ENCODE data around the gene SNX7. TPM values are rescaled to one million over a fixed set of nuclear protein-coding genes. Genes with fewer than 3 reads are reported as not detected.

The SNX7 gene, protein sequence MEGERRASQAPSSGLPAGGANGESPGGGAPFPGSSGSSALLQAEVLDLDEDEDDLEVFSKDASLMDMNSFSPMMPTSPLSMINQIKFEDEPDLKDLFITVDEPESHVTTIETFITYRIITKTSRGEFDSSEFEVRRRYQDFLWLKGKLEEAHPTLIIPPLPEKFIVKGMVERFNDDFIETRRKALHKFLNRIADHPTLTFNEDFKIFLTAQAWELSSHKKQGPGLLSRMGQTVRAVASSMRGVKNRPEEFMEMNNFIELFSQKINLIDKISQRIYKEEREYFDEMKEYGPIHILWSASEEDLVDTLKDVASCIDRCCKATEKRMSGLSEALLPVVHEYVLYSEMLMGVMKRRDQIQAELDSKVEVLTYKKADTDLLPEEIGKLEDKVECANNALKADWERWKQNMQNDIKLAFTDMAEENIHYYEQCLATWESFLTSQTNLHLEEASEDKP
- total RNA-seq (2014; rRNA removed; shearing (Covaris generic)), result 27.1 and 30.0 TPM in 2 replicates

DNA sequence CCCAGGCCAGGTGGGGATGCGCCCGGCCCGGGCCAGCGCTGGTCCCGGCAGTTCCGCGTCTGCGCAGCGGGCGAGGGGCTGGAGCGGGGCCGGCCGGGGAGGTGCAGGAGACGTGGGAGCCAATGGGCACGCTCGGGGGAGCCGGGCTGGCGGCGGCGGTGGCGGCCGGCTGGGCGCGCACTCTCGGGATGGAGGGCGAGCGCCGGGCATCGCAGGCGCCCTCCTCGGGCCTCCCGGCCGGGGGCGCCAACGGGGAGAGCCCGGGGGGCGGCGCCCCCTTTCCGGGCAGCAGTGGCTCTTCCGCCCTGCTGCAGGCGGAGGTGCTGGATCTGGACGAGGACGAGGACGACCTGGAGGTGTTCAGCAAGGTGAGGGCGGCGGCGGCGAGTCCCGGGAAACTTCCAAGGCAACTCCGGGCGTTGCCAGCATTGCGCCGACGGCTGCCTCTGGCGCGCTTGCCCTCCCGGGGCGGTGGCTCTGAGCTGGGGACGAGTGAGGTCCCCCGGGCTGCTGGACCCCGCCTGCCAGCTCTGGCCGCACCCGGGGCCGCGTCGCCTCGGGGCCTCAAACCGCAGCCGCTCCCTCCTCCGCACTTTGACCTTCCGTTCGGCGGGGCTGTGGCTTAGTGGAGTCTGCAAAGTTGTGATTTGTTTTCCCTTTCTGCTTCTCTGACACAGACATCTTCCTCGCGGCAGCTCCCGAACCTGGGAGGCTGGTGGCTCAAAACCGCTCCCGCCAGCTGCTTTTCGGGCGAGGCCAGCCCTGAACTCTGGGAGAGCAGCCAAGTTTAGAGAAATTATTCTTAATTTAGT lies at the start of gene SNX7:
SNX7 (plus strand) TSS at position 178 of the 812 bp plus-strand sequence; CDS start at position 189, 11 bp downstream.
- Histone ChIP-seq H3K36me3 (replicated peaks; ENCODE audit: control insufficient read depth, insufficient read depth, low read length) (no peaks in the 10 kb centered on the region), H3K27me3 (ENCODE audit: control insufficient read depth, insufficient read depth, low read length) (no peaks in the 10 kb centered on the region; the same call in 1 of the 2 replicates), H3K4me3 (ENCODE audit: insufficient read depth, low read depth, low read length) (peak within 1 kb of the TSS; percentile 85)
- DNase-seq, result peak; percentile 94

DNA sequence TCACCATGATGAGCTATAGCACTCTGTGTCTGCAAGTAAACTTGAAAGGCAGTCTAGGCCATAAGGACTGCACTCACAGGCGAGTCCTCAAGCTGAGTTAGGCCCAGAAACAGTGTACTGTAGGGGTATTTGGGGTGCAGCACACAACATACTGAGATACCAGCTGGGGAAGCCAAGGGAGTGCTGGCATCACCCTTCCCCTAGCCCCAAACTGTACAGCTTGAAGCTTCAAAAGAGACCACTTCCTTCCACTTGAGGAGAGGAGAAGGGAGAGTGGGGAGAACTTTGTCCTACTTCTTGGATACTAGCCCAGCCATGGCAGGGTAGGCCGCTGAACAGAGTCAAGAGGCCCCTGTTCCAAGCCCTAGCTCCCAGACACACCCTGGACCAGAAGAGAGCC lies 24.2 kb upstream of the SNX7 start:
- Histone ChIP-seq H3K36me3 (replicated peaks; ENCODE audit: control insufficient read depth, insufficient read depth, low read length) (no peaks in the 10 kb centered on the region), H3K27me3 (ENCODE audit: control insufficient read depth, insufficient read depth, low read length) (no peaks in the 10 kb centered on the region), H3K4me3 (ENCODE audit: insufficient read depth, low read depth, low read length) (no peak overlapping the region)
- no peak for DNase-seq

DNA sequence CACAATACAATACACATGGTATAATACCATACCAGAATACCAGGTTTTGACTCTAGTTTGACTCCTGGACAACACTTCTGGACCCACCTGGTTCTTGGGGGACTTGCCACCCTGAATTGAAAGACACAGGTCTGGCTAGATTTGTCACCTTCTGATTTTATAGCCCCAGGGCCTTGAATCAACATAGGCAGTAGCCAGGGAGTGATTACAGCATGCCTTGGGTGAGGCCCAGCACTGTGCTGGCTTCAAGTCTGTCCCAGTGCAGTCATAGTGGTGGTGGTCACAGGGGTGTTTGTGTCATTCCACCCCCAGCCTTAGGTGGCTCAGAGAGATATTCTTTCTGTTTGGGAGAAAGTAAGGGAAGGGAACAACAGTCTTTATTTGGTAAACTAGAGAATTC lies 23.3 kb upstream of the SNX7 start:
- DNase-seq, result no peak
- Histone ChIP-seq H3K27me3 (ENCODE audit: control insufficient read depth, insufficient read depth, low read length) (no peaks in the 10 kb centered on the region), H3K4me3 (ENCODE audit: insufficient read depth, low read depth, low read length) (no peak overlapping the region), H3K36me3 (replicated peaks; ENCODE audit: control insufficient read depth, insufficient read depth, low read length) (no peaks in the 10 kb centered on the region)

DNA sequence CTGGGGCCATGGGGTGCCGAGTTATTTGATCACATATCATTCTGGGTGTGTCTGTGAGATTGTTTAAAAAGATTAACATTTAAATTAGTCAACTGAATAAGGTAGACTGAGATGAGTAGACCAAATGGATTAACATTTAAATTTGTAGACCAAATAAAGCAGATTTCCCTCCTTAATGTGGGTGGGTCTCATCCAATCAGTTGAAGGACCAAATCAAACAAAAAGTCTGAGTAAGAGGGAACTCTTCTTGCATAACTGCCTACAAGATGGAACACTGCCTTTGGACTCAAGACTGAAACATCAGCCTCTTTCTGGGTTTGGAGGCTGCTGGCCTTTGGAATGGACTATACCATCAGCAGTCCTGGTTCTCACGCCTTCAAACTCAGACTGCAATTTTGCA lies 17.0 kb upstream of the SNX7 start:
- Histone ChIP-seq H3K36me3 (replicated peaks; ENCODE audit: control insufficient read depth, insufficient read depth, low read length) (no peaks in the 10 kb centered on the region), H3K27me3 (ENCODE audit: control insufficient read depth, insufficient read depth, low read length) (no peaks in the 10 kb centered on the region), H3K4me3 (ENCODE audit: insufficient read depth, low read depth, low read length) (no peak overlapping the region)
- DNase-seq, result no peak

DNA sequence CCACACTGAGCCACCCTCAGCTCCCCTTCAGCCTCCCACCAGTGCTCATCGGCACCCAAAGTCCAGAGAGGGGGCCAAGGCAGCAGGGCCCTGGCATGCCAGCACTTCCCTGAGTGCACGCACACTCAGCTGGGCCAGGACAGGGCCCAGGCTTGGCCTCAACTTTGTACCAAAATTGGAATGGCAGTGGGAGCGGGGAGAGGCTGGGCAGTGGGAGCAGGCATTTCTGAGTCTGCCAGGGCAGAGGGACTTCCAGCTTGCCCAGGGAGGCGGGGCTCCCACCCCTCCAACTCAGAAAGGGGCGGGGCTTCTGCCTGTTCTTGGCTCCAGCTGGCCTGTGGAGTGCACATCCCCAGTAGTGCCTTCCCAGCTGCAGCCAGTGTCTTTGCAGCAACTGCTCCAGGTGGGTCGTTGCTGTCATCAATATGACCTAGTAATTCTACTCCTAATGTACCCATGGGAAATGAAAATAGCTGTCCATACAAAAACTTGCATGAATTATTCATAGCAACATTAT lies 10.3 kb upstream of the SNX7 start:
- H3K4me3 ChIP-seq (ENCODE audit: insufficient read depth, low read depth, low read length), result no peak overlapping the region
- no peaks in the 10 kb centered on the region for H3K36me3 ChIP-seq (replicated peaks; ENCODE audit: control insufficient read depth, insufficient read depth, low read length)
- peak; percentile 54 for DNase-seq
- H3K27me3 ChIP-seq (ENCODE audit: control insufficient read depth, insufficient read depth, low read length), result no peaks in the 10 kb centered on the region

DNA sequence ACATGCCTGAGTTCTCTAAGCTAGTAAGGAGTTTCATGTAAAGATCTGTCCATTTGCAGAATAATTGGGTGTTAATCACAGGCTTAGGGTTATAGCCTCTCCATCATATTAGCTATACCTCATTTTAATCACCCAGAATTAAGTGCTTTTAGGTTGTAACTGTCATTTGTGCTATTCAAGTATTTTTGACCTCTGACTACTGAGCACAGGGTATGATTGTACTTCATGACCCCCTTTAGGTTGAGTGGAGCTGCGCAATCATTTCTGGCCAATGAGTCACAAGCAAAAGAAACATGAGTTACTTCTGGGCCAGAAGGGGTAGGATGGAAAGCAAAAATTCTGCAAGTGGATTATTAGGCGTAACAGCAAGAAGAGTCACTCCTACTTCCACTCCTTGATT lies 8.4 kb upstream of the SNX7 start:
- no peak for DNase-seq
- Histone ChIP-seq H3K36me3 (replicated peaks; ENCODE audit: control insufficient read depth, insufficient read depth, low read length) (no peaks in the 10 kb centered on the region), H3K4me3 (ENCODE audit: insufficient read depth, low read depth, low read length) (no peak overlapping the region)

DNA sequence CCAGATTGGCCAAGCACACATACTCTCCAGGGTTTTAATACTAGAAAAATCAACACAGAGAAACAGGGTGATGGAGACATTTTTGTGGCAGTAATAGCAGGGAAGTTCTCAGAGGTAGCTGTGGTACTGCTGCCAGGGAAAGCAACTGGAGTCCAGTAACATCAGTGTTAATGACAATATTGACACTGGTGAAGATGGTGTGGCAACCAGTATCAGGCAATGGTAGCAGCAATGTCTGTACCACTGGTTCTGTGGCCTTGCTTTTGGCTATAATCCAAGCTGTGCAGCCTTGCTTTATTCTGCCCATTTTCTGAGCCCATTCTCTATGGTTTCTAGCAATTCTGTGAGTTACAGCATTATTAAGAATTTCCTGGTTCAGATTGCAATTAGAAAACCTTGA lies 1.6 kb upstream of the SNX7 start:
- Histone ChIP-seq H3K36me3 (replicated peaks; ENCODE audit: control insufficient read depth, insufficient read depth, low read length) (no peaks in the 10 kb centered on the region), H3K27me3 (ENCODE audit: control insufficient read depth, insufficient read depth, low read length) (no peaks in the 10 kb centered on the region; the same call in 1 of the 2 replicates), H3K4me3 (ENCODE audit: insufficient read depth, low read depth, low read length) (no peak overlapping the region)
- no peak for DNase-seq

More for the DNA sequence above, 8.4 kb upstream of the SNX7 start:
- no peaks in the 10 kb centered on the region for H3K27me3 ChIP-seq (ENCODE audit: control insufficient read depth, insufficient read depth, low read length)

DNA sequence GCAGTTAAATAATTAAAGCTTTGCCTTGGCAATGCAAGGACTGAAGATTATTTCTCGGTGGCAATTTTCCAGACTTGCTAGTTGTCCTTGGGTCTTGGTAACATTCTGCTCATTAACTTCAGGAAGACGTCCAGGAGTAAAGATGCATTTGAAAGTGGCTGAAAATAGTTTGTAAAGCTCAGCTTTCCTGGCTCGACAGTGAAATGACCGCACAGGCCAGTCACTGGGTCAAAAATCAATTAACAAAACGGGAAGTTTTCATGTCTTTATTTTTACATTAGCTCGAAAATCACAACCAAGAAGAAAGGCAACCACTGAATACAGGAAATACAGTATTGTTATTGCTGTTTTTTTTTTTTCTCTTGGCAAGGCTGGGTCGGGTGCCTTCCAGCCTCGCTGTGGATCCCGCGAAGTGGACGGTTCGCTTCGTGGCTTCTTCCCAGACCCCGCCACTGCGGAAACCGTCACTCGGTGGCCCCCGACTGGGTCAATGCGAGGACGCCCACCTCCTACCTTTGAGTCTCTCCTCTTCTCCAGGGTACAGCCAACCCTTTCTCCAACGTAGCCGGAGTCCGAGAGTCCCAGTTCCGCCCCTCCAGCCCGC lies 479 bp upstream of the SNX7 start:
- no peak for DNase-seq
- Histone ChIP-seq H3K27me3 (ENCODE audit: control insufficient read depth, insufficient read depth, low read length) (no peaks in the 10 kb centered on the region; the same call in 1 of the 2 replicates), H3K36me3 (replicated peaks; ENCODE audit: control insufficient read depth, insufficient read depth, low read length) (no peaks in the 10 kb centered on the region), H3K4me3 (ENCODE audit: insufficient read depth, low read depth, low read length) (peak overlapping the region; percentile 85)

DNA sequence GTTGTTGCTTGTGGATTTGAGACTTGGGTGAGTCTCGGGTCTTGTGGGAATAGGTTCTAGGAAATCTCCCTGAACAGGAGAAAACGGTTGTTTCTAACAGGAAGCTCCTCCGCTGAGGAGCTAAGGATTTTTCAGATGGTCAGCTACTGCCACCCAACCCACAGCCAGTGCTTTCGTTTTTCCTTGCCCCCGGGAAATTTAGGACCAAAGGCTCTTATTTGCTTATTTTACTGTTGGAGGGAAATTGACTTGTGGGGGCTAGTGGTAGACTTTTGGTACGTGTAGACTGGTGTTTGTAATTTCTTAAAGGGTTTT lies 792 bp downstream of the SNX7 start:
- Histone ChIP-seq H3K4me3 (ENCODE audit: insufficient read depth, low read depth, low read length) (peak overlapping the region; percentile 85), H3K27me3 (ENCODE audit: control insufficient read depth, insufficient read depth, low read length) (no peaks in the 10 kb centered on the region; the same call in 1 of the 2 replicates), H3K36me3 (replicated peaks; ENCODE audit: control insufficient read depth, insufficient read depth, low read length) (no peaks in the 10 kb centered on the region)
- no peak for DNase-seq

DNA sequence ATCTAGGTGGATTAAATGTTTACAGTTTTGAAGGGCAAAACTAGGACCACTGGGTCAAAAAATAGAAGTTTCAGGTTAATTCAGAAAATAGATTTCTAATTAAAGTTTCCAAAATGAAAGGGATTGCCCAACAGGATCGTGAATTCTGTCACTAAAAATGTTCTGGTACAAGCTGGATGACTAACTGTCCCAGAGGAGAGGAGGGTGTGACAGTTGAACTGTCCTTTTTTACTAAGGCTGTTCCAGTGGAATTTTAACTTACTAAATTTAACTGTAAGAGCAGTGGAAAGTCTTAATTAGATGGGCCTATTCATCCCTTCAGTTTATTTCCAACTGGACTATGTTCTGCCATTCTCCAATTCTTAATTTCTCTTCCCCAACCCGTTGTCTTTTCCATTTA lies 7.2 kb downstream of the SNX7 start:
- no peak for DNase-seq
- H3K36me3 ChIP-seq (replicated peaks; ENCODE audit: control insufficient read depth, insufficient read depth, low read length), result no peaks in the 10 kb centered on the region
- H3K4me3 ChIP-seq (ENCODE audit: insufficient read depth, low read depth, low read length), result no peak overlapping the region
- H3K27me3 ChIP-seq (ENCODE audit: control insufficient read depth, insufficient read depth, low read length), result no peaks in the 10 kb centered on the region

DNA sequence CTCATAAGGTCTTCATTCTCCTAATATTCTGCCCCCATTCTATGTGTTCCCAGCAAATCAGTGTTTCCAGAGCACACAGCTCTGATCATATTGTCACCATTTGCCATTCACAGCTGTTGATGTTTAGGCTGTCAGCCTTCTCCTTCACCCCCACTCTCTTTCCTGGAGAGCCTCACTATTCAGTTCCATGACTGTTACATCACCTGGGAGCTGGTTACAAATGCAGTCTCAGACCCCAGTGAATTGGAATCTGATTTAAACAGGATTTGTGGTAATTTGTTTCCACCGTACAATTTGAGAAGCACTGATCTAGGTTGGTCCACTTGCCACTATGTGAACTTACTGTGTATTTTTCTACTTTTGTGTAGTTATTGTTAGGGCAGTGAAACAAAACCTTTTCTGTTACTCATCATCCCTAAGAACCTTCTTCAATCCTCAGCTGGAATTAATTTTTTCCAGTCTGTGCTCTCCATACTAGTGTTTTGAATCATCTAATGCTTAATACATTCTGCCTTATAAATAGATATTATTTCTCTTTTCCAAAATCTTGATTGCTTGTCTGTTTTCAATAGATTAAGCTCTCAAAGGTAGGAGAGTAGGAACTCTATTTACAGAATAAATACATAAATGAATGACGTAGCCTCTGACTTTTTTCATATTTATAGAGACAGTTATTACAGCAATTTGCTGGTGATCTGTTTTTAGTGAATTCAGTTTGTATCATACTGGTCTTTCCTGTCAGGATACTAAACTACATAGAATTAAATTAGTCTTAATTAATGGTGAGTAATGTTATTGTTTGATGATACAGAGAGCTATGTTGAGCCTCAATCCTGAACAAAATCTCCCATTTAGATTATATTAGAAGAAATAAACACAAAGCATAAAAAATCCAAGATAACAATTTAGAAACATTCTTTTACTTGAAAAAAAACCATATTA lies 8.1 kb downstream of the SNX7 start:
- no peaks in the 10 kb centered on the region for H3K36me3 ChIP-seq (replicated peaks; ENCODE audit: control insufficient read depth, insufficient read depth, low read length)
- no peak overlapping the region for H3K4me3 ChIP-seq (ENCODE audit: insufficient read depth, low read depth, low read length)
- no peak for DNase-seq
- no peaks in the 10 kb centered on the region for H3K27me3 ChIP-seq (ENCODE audit: control insufficient read depth, insufficient read depth, low read length)

DNA sequence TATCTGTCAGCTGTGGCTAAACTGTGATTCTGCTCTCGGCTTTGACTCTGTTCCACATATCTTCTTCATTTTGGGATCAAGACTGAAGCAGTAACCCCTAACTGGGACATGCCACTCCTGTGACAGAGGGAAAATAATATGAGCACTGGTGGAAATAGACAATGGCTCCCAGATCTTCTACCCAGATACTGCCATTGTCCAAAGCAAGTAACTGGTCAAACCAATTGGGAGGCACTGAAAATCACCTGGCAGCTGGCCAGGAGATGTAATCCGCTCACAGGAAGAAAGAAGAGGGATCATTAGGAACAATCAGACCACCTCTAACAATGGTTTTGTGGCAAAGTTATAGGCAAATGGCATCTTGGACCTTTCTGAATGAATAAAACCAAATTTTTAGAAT lies 10.7 kb downstream of the SNX7 start:
- Histone ChIP-seq H3K27me3 (ENCODE audit: control insufficient read depth, insufficient read depth, low read length) (no peaks in the 10 kb centered on the region), H3K36me3 (replicated peaks; ENCODE audit: control insufficient read depth, insufficient read depth, low read length) (no peaks in the 10 kb centered on the region), H3K4me3 (ENCODE audit: insufficient read depth, low read depth, low read length) (no peak overlapping the region)
- DNase-seq, result no peak

DNA sequence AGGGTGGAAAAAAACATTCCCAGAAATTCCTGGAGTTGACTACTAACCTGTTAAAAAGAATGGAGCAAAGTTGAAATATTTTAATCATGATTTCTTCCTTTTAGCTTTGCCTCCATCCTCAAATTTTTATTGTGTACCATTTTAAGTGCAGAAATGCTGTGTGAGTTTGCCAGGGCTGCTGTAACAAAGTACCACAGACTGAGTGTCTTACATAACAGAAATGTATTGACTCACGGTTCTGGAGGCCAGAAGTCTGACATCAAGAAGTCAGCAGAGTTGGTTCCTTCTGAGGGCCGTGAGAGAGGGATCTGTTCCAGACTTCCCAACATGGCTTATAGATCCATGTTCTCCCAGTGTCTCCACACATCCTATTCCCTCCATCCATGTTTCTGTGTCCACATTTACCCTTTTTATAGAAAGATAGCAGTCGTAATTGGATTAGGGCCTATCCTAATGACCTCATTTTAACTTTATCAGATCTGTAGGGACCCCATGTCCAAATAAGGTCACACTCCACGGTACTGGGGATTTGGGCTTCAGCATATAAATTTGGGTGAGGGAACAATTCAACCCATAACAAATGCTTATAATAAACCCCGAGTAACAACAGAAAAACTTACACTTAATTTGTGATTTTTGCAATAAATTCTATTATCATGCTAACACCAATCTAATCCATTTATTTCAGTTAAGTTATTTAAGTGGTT lies 12.7 kb downstream of the SNX7 start:
- H3K4me3 ChIP-seq (ENCODE audit: insufficient read depth, low read depth, low read length), result no peak overlapping the region
- no peaks in the 10 kb centered on the region for H3K27me3 ChIP-seq (ENCODE audit: control insufficient read depth, insufficient read depth, low read length)
- DNase-seq, result no peak
- H3K36me3 ChIP-seq (replicated peaks; ENCODE audit: control insufficient read depth, insufficient read depth, low read length), result no peaks in the 10 kb centered on the region
